ENCODE measurements around the gene ACP3.

ACP3 gene

DNA sequence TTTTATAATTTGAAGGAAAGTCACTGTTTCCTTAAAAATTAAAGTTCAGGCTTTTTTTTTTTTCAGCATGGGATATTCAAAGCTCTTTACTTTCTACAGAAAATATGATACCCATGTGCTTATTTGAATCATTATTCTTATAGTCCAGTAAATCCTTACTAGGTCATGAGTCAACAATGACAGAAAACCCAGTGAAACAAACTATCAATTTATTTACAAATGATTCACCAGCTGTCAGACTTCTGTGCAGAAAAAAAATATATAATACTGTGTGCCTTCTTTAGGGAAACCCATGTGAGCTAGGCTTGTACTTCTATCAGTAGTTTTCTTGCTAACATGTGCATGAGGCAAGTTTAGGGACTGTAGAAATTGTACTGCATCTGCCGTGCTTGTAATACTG lies 1.2 kb downstream of the ACP3 start:
- no peak for DNase-seq

DNA sequence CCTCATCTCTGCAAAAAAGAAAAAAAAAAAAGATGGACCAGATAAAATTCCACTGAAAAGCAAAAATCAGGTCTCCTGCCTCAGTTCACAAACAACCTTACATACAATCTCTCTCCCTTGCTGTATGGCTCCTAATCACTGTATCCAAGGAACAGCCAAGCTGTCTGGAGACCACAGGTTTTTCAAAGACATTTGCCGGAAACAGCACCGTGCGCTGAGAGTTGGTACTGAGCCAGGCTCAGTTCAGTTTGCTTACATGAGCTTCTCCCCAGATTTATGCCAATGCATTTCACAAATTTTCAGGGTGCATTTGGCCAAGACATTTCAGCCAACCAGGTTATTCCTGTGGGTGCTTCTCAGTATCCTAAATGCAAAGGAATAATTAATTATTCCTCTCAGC lies 4.1 kb downstream of the ACP3 start:
- no peak for DNase-seq

DNA sequence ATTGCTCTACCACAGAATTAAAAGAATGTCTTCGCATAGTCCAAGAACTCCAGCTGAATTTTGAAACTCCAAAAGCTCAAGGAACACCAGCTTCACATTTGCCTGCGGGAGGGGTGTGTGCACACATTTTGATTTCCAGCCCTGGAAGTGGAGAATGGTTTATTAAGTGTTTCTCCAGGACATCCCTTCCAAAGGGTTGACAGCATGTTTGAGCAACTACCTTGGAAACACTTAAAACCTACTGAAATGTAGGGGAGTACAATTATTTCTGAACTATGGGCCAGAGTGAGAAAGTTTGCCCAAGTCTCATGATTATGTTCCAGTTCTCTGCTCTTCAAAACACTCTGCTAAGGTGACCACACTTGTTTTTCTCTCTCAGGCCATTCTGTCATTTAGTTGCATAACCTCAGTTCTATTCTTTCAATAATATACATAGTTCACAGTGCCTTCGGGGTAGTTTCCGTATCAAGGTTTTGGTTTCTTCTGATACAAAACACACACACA lies 7.9 kb downstream of the ACP3 start:
- DNase-seq = no peak

DNA sequence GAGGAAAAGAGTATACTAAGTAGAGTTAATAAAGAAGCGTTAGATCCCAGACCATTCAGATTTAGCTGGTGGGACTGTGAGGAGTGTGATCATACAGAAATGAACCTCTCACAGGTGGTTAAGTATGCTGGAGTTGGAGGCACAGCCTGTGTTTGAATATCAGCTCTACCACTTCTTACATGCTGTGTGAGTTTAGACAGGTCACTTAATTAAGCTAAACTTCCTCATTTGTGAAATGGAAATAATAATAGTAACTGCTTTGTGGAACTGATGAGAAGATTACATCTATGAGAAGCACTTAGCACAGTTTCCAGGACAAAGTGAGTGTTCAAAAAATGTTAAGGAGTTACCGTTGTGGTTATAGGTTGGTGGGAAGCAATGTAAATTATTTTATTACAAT lies 8.4 kb downstream of the ACP3 start:
- DNase-seq = no peak

DNA sequence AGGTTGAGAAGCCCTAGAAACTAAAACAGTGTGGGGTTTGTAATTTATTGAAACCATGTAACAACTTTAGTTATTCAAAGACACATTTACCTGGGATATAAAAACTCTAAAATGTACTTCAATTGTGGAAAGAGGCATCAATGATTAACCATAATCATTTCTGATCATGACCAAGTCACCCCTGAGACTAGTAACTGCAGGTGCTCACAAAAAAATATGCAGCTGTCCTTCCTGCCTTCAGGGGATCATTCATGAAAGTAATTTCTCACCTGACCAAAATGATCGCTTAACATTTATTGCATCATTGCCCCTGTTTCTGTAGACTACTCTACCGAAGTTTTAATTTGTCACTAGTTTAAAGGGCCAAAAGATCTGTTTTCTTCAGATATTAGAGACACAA lies 9.0 kb downstream of the ACP3 start:
- no peak for DNase-seq

DNA sequence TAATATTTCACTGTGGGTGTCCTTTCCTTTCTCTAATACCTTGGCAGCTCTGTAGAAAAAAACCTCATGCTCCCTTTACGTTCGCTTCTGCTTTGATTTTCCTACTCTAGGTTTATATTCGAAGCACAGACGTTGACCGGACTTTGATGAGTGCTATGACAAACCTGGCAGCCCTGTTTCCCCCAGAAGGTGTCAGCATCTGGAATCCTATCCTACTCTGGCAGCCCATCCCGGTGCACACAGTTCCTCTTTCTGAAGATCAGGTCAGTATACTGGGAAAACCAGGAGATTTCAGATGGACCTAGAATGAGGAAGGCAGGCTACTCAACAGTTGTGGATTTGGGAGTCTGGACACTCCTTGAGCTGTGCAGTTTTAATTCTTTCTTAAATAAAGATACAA lies 14.9 kb downstream of the ACP3 start:
- DNase-seq = no peak

DNA sequence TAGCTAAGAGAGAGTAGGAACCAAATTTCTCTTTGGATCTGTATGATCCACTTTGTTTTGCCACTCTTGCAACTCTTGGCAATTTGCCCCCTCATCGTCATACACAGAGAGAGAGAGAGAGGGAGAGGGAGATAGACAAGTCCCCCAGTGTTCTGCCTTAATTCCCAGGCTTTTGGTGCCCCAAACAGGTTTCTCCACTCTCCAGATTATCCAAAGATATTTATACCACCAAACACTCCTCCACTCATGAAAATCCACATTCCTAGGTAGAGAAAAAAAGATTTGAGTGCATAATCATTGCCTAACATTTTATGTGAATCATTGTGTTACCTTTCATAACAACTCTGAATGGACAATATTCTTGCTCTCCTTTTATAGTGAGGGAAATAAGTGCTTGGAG lies 15.3 kb downstream of the ACP3 start:
- no peak for DNase-seq

DNA sequence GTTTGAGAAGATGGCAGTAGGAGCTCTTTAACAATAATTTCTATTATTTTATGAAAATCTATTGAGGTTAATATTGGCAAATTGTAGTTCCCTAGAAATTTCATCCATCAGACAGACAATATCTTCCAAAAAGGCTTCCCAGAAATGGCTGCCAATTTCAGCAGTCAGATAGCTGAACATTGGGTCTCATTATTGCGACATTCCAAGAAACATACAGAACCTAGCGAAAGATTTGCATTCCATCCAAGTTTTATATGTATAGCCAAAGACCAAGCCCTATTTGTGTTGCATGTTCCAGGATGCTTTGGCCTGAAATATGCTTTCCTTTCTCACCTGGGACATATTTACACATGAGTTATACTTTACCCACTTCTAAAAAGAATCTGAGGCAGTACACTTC lies 24.5 kb downstream of the ACP3 start:
- no peak for DNase-seq

DNA sequence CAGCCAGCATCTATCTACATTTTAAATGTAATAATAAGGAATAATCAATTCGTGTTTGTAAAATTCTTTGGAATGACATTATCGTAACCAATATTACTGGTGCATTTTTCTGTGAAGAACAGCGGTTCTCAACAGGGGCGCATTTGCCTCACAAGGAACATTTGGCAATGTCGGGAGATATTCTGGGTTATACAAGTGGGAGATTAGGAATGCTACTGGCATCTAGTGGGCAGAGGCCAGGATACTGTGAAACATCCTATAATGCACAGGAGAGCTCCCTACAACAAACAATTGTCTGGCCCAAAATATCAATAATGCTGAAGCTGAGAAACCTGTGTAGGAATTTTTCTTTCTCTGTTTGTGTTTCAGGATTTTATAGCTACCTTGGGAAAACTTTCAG lies 25.0 kb downstream of the ACP3 start:
- no peak for DNase-seq

DNA sequence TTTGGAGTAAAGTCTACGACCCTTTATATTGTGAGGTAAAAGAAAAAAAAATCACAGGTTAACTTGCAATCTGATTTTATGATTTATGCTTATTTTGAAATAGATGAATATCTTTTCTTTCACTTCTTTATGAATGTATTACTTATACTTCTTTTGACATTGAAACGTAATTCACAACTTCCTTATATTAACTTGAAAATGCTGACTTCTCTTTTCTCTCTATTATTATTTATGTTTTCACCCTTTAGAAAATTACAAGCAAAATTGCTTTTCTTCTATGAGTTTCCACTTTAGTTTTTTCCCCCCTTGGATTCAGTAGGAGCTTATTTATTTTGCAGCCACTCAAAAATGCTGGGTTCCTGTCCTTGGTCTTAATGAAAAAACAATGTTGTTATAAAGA lies 25.4 kb downstream of the ACP3 start:
- DNase-seq = no peak

DNA sequence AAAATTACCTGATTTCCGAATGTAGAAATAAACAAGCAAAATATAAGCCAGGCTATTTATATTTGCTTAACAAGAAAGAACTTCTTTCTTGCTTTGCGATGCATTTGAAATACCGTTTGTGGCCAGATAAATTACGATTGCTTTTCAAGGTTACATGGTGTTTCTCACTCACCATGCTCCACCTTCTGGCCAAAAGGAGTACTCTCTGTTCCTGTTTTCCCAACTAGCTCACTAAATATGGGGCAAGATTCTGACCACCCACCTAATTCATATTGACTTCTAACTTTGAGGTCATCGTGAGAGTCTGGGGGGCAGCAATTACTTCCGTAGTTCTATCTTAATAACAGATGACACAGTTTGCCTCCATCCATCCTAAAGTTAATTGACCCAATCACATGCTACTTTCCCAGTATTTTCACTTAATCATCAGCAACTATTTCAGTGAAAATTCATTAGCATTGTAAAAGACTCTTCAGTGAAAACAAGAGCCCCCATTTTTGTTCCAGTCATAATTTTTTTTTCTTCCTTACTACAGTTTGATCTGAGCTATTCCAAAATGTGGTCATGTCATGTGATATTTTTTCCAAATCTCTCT lies 25.9 kb downstream of the ACP3 start:
- DNase-seq = peak; percentile 28 to 63

DNA sequence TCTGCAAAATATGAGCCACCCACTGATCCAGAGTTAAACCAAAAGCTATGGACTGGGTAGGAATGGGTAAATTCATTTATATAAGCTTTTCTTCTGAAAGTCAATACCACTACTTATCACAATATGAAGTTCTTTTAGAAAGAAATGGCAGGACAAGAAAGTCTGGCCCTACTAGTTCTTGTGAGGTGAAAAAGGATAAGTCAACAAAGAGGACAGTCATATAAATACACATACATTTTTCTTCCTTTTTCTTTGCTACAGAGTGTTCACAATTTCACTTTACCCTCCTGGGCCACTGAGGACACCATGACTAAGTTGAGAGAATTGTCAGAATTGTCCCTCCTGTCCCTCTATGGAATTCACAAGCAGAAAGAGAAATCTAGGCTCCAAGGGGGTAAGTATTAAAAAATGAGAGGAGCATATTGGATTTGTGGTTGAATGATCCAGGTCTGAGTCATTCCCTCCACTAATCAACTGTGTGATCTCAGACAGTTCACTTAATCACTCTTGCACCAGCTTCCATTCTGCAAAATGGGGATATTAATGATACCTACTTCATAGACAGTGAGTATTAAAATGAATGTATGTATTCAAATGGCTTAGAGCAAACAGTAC lies 27.6 kb downstream of the ACP3 start:
- DNase-seq = no peak

DNA sequence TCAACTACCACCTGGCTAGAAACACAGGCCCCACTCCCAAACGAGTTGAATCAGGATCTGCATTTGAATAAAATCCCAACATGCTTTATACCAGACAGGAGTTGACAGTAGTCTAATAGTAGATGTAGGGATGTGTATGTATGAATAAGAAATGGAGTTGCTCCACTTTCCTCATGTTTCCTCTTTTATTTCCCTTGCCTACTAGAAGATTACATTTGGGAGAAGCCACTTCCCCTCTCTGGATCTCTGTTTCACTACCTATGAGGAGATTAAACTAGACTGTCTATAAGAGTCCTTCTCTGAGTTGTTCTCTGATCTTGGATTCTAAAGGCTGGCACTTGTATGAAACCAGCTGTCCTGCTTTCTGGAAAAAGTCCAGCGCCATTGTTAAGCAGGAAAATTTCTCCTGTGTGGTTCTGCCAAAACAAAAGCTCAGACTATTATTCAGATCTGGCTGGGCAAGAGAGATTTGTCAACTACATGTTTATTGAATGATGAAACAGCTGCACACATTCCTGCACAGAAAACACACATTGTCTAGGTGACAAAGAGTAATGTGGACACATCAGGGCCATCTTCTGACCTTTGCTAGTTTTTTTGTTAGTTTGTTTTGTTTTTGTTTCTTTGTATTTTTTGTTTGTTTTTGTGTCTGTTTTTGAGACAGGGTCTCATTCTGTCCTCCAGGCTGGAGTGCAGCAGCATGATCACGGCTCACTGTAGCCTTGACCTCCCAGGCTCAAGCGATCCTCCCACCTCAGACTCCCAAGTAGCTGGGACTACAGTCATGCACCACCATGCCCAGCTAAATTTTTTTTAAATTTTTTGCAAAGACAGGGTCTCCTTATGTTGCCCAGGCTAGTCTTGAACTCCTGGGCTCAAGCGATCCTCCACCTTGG lies 29.9 kb downstream of the ACP3 start:
- DNase-seq = no peak

DNA sequence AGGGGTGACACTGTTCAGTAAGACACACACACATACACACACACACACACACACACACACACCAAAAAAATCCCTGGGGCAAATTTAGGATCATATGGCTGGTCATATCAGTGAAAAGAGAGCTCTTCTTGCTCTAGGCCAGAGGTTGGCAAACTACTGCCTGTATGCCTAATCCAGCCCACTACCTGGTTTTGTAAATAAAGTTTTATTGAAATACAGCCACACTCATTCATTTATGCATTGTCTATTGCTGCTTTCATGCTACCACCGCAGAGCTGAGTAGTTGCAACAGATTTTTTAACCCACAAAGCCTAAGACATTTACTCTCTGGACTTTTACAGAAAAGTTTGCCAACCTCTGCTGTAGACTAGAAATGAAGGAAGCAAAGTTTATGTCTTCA lies 30.6 kb downstream of the ACP3 start:
- no peak for DNase-seq

DNA sequence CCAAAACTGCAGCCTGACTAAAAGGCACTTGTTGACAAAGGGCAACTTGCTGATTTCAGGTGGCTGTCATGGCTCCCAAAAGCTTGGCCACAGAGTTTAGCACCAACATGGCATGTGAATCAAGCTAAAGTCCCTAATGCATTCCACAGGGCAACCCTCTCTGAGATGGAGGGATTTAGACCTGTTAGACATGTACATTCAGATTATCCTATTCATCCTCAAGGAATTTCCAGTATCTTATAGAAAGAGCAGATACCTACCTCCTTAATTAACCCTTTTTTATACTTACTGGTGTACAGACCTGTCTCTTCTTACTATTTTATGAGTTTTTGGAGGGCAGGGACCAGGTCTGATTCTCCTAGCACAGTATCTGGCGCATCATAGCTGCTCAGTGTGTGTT lies 31.3 kb downstream of the ACP3 start:
- DNase-seq = no peak

DNA sequence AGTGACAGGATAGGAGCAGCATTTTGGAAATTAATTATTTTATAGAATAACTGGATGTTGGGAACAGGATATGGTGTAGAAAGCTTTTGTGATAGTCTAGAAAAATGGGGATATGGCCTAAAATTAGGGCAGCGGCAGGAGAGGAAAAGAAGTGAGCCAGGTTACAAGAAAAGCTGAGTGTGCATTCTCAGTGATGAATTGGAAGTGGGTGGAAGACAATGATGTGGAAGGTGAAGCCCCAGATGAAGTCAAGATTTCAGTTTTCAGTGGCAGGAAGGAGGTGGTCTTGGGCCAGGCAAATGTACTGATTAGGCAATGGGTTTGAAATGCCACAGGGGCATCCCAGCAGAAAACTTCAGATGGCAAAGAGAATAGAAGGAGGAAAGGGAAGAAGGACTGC lies 33.6 kb downstream of the ACP3 start:
- DNase-seq = no peak

DNA sequence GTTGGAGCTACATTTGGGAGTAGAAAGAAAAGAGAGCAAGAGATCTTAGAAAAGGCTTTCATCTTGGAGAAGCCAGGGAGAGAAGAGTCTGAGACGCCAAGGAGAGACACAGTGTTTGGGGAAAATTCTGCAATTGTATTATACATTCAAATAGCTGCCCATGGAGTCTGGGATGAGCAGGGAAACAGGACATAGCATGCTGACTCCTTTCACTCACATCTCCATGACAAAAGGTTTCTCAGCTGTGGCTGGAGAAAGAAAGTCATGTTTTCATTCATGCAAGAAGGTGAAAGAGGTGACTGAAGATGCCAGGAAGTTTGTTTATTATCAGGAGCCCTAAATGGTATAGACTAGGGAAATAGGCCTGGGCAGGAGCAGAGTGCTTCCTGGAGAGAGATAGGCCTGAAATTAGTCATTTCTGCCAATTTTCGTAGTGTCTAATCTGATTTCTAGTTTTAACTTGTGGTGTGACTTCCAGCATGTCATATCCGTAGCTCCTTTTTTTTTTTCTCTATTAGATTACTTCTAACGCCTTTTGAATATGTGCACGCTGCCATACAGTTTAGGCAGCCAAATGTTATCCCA lies 34.1 kb downstream of the ACP3 start:
- no peak for DNase-seq

DNA sequence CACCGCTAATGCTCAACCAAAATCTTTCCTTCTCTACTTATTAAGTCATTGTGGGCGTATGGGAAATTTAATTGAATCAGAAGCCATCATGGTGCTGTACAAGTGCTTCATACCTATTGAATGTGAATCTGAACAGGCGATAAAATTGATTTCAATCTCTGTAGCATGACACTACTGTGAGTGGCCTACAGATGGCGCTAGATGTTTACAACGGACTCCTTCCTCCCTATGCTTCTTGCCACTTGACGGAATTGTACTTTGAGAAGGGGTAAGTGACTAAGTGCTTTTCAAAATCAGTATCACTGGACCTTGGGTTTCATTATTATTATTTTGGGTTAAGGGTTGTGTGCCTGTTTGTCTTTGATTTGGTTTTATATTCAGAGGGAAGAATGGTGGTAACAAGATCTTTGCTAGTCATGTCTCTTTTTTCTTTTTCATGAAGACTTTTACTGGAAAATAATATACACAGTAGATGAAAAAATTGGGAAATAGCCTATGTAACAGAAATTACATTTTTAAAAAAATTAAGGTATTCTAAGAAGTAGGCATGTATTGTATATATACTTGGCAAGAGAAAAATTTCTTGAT lies 35.4 kb downstream of the ACP3 start:
- DNase-seq = peak; percentile 35 to 74

DNA sequence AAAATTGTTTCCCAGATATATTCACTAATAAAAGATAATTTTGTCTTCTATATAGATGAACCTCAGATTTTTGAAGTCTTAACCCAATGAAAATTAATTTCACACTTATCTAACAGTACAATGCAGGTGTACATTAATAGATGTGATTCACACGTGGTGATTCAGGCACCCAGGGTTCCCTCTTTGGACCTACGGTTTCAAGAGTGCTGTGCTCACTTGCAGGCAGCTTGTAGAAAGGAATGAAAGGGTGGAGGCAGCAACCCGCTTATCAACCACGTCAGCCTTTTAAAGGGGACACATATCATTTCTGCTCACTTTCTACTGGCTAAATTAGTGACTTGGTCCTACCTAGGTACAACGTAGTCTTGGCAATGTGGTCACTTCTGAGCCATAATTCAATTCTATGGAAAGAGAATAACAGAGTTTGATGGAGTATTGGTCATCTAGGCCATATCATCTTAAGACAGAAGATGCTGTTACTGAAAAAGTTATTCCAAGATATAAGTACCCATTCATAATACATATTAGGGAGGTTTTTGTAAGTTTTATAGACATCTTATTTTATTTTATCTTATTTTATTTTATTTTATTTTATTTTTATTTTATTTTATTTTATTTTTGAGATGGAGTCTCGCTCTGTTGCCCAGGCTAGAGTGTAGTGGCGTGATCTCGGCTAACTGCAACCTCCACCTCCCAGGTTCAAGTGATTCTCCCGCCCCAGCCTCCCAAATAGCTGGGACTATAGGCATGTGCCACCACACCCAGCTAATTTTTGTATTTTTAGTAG lies 37.9 kb downstream of the ACP3 start:
- DNase-seq = no peak

DNA sequence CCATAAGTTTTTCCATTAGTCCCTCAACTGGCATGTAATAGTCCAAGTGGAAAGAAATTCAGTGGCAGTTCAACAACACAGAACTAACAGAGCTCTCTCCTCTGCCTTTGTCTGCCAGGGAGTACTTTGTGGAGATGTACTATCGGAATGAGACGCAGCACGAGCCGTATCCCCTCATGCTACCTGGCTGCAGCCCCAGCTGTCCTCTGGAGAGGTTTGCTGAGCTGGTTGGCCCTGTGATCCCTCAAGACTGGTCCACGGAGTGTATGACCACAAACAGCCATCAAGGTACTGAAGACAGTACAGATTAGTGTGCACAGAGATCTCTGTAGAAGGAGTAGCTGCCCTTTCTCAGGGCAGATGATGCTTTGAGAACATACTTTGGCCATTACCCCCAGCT lies 39.4 kb downstream of the ACP3 start:
- DNase-seq = no peak

DNA sequence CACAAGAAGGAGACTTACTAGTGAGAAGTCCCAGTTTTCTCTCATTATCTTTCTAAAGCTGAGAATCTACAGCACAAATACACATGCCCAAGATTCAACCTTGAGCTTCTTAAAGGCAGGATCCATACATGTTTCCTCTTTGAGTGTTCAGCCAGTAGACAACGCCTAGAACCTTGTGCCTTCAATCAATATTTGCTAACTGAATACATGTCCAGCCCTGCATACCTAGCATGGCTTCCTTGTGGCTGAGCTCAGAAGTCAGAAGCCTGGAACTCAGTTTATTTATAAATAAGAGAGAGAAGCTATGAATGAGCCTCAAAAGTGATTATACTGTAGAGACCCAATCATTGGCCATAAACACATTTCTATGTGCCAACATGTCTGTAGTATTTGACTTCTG lies 43.5 kb downstream of the ACP3 start:
- no peak for DNase-seq

DNA sequence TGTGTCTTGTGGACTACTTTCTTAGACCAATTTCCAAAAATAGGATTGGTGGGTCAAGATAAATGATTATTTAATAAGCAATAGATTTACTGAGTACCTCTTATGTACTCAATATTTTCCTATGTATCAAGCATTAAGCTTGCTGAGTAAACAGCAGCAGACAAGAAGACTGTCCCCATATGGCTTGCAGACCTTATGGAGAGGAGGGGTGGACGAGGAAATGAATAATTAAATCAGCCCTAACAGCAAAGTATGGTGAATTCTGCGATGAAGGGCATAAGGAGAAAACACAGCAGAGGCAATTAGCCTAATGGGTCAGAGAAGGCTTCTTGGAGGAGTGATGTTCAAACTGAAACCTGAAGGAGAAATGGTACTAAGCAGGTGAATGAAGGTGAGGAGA lies 45.1 kb downstream of the ACP3 start:
- no peak for DNase-seq

DNA sequence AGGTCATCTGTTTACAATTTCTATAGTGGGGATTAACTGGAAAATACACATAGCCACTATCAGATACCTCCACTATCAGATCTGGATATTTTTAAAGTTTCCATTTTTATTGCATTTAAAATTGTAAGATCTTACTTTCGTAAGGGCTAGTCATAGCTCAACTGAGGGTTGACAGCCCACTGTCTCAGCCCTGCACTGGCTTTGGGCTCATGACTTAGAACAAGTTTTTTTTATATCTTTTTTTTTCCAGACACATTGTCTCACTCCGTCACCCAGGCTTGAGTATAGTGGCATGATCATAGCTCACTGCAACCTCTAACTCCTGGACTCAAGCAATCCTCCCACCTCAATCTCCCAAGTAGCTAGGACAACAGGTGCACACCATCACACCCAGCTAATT lies 51.3 kb downstream of the ACP3 start:
- no peak for DNase-seq

Data from NCI-H446 (cell line).